Neural cell (in vitro differentiated cells): ENCODE data around the gene SPINDOC.

ENCODE experiments used
- CTCF ChIP-seq: fragments of 450-650 bp; IDR thresholded peaks from 2 replicates; pipeline ENCODE4 v1.5.1; 2014; ENCODE audit warnings: antibody characterized with exemption, mild to moderate bottlenecking, moderate library complexity; ENCODE audit not compliant: poor library complexity, severe bottlenecking
- TAF1 ChIP-seq: IDR thresholded peaks from 2 replicates; pipeline ENCODE4 v1.6.1; 2012; ENCODE audit warnings: low read depth

- TF ChIP-seq CTCF (no peak), TAF1 (no peak)
These were observed 42.5 kb upstream of the SPINDOC start for GRCh38 chr11:63770763-63771162.
